GM19193 (cell line): Measurements from ENCODE around the gene PDLIM7.

Experiments
- POLR2A ChIP-seq: IDR thresholded peaks from 4 replicates; pipeline ENCODE4 v1.6.1; 2011; ENCODE audit not compliant: insufficient read depth, insufficient read length; ENCODE audit errors: extremely low read depth

Gene PDLIM7

DNA sequence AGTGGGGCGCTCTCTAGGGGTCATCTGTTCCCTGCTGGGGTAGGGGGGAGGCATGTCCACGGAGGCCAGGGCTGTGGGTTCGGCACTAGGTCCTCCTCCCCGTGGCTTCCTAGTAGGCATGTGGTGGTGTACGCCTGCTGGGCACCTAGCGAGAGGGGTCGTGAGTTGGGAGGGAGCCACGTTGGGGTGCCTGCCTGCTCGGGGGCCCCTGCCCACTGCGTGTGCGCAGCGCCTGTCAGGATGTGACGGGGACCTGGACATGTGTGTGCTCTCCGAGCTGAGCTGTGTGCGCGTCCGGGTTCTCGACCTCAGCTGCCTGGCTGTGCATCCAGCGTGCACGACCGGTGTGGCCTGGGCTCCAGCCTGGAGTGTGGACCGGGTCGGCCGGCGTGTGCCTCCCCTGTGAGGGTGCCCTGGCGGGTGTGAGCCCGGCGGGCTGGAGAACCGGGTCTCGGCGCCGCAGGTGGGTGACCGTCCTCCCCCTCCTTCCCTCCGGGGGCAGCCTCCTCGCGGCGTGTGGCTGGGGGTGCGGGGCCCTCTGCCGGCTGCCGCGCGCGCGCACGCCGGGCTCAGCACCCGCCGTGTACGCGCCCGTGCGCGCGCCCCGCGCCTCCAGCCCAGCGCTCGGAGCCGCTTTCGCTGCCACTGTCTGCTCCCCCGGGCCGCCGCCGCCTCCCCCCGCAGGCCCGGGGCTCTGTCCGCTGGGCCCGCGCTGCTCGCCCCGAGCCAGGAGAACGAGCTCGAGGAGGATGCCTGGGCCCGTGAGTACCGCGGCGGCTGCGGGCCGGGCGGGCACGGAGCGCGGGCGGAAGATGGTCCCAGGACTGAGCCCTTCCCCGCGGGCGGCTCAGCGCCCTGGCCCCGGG, 51.0 kb downstream of the PDLIM7 start, which contains the start of gene PRR7:
TSS of gene PRR7 (plus strand) at position 615 of the 866 bp plus-strand sequence. CDS start 8,254 bp downstream, outside the sequence.
- TF ChIP-seq POLR2A: peak; percentile 81

DNA sequence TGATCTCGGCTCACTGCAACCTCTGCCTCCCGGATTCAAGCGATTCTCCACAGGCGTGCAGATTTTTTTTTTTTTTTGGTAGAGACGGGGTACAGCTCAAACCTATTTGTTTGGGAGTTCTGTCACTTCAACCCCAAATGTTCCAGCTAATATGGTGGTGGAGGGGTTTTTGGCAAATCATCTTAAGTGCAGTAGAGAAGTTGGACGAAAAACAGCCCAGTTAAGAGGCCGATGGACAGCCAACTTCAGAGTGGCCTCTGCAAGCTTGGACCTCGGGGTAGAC, 51.5 kb downstream of the PDLIM7 start:
- TF ChIP-seq POLR2A: no peak

DNA sequence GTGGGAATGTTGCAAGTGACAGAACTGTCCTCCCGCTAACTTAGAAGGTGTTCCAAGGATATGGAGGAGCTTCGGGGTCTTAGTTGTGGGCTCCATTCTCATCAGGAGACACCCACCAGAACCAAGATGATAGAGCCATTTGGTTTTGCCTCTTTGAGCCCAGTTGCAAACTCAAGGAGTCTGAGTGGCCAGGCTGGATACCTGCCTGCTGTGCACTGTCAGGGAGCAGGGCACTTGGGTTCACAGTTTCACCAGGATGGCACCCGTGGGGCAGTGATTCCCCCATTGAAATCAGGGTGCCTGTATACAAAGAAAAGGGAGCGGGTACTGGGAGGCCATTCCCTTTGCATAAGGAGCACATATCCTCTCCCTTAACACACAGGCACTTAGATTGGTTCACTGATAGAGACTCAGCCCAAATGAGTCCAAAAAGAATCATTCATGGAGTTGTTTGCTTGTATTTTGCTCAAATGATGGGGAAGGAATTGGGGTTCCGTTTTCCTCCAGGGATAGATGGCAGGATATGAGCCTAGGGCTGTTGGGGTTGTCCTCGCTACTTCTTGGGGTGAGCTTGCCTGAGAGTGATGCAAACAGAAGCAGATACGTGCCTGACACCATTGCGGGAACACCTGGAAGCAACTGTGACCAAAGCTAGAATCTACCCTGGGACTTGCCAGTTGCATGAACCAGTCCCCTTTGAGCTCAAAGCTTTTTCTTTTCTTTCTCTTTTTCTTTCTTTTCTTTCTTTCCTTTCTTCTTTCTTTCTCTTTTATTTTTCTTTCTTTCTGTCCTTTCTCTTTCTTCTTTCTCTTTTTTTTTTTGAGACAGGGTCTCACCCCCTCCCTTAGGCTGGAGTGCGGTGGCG, 52.1 kb downstream of the PDLIM7 start:
- TF ChIP-seq POLR2A: peak; percentile 43

DNA sequence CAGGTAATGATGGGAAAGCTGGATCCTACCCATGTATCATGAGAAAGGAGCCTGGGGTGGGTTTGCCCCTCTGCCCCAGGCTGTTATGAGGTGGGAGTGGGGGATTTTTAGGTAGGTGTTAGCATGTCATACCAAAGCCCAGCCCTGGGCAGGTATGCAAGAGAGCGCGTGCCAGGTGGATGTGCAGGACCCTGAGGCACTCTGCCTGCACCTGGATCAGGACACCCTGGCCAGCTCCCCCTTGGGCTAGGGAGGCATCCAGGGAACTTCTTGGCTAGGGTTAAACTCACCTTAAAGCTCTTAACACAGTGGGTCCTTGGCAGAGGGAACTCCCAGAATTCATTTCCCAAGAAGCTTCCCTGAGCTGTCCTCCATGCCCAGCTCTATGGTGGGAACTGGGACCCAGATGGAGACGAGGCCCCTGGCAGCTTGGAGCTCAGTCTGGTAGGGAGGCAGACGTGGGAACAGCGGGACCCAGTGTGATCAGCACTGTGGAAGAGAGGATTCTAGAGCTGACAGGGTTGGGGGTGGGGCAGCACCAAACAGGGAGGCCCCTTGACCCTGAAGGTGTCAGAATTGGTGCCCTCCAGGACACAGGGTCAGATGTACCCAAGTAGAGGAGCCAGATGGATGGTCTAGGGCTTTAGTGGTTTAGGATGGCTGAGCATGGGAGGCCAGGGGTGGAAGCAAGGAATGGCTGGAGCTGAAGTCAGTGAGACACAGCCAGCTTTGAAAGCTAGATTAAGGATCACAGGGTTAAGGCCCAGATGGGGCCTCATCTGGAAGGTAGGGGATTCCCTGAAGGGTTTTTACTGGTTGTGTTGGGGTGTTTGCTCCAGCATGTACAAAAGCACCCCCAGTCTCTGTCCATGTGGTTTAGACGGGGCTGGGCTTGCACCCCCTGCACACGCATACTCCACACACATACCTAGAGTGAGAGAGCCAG, 53.0 kb downstream of the PDLIM7 start:
- TF ChIP-seq POLR2A: no peak

DNA sequence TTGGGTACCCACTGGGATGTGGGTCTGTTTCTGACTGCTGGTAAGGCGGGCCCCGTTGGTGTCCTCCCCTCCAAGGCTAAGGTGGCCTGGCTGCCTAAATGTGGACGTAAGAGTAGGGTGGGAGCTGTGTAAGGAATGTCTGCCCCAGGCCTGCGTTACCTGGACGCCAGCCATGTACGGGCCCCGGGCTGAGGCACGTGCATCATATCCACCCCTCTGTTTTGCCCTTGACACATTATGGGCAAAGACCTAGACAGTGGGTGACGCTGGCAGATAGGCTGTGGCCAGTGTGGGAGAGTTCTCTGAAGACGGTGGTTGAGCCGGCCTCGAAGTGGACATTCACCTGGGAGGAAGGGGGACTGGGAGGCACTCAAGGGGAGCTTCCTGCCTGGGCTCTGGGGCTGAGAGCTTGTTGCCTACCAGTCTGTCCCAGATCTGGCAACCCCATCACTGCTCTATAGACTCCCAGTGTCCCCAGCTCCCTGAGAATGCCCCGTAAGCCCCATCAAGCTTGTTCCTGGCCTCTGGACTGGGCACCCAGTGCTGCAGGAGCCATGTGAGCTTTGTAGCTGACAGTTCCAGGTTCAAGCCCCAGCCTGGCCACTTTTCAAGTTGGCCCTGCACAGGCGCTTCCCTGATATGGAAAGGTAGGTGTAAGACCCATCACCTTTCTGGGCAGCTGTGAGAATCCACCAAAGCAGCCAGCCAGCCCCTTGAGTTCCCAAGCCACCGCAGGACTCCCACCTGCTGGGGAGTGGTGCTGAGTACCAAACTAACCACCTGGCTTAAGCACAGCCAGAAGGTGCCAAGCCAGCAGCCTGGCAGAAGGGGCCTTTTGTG, 54.0 kb downstream of the PDLIM7 start:
- TF ChIP-seq POLR2A: peak; percentile 27

DNA sequence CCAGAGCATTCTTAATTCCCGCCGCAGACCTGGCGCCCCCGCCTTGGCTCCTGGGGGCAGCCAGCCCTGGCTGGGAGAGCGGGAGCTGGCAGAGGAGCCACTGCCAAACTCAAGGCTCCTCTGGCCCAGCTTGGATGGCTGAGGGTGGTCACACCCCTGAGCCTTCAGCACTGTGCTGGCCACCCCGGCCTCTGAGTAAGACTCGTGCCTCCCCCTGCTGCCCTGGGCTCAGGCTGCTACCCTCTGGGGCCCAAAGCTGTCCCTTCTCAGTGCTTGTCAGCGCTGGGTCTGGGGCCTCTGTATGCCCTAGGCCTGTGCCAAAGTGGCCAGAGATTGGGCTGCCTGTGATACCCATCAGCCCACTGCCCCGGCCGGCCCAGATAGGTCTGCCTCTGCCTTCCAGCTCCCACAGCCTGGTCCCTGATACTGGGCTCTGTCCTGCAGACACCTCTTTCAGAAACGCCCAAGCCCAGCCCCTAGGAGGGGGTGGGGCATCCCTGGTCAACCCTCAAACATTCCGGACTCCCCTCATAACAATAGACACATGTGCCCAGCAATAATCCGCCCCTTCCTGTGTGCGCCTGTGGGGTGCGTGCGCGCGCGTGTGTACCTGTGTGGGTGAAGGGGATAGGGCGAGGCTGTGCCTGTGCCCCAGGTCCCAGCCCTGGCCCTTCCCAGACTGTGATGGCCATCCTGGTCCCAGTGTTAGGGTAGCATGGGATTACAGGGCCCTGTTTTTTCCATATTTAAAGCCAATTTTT, 55.2 kb downstream of the PDLIM7 start:
- TF ChIP-seq POLR2A: no peak

DNA sequence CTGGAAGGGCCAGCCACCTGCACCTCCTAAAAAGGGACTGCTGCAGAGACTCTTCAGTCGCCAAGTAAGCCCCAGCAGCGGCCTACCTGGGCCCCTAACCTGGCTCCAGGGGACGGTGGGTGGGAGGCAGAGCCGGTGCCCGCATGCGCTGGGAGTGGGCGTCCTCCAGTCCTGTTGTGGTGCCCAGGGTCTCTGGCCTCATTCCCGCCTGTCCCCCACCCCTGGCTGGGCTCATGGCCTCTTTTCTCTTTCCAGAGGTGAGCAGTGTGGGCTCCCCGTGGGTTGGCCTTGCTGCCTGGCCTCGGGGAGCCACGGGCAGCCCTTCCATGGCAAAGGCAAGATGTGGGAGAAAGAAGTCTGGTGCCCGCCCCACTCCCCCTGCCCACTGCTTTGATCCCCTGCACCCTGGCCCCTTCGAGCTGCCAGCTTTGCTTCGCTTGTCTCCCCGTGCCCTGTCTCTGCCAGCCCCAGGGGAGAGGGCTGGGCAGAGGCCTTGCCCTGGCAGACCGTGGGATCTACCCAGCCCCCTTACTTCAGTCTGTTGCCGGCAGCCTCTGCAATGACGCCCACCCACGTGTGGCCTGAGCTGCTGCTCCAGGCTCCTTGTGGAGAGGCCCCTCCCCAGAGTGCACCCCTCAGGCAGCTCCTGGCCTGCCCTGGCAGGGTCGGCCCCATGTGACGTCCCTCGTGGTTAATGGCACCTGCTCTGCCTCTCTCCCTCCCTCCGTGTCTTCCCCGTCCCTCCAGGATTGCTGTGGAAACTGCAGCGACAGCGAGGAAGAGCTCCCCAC, 56.2 kb downstream of the PDLIM7 start:
- no peak for TF ChIP-seq POLR2A

DNA sequence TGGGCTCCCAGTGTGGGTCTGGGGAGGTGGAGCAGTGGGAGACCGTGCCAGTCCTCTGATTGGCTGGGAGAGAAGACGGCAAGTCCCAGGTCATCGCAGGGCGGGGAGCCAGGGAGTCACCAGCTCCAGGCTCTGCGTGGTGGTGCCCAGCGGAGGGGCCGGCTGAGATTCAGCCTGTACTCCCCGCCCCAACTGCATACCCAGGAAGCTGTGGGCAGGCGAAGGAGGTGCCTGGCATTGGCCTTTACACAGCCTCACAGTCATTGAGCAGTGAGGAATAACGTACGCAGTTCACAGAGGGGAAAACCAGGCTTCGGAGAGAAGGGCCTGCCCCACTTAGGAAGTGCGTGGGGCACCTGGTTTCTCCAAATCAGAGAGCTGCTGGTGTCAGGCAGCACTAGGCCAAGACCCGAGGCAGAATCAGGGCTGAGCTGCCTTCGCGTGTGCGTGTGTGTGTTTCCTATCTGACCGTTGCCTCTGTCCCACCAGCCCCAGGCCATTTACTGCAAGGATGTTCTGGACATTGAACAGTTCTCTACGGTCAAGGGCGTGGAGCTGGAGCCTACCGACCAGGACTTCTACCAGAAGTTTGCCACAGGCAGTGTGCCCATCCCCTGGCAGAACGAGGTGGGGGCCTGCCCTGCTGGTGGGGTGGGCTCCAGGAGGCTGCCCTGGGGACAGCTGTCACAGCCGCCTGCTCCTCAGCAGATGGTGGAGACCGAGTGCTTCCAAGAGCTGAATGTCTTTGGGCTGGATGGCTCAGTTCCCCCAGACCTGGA, 57.0 kb downstream of the PDLIM7 start:
- TF ChIP-seq POLR2A: no peak

DNA sequence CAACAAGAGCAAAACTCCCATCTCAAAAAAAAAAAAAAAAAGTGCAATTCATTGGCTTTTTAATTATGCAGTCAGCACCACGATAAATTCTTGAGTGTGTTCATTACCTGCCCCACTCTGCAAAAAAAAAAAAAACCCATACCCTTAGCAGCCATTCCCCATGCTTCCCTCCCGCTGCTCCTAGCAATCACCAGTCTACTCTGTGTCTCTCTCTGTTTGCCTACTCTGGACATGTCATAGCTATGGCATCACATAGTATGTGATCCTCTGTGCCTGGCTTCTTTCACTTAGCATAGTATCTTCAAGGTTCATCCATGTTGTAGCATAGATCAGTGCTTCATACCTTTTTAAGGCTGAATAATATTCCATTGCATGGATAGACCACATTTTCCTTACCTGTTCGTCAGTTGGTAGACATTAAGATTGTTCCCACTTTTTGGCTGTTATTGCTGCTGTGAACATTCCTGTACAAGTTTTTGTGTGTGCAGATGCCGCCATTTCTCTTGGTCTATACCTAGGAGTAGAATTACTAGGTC, 57.8 kb downstream of the PDLIM7 start:
- TF ChIP-seq POLR2A: no peak

DNA sequence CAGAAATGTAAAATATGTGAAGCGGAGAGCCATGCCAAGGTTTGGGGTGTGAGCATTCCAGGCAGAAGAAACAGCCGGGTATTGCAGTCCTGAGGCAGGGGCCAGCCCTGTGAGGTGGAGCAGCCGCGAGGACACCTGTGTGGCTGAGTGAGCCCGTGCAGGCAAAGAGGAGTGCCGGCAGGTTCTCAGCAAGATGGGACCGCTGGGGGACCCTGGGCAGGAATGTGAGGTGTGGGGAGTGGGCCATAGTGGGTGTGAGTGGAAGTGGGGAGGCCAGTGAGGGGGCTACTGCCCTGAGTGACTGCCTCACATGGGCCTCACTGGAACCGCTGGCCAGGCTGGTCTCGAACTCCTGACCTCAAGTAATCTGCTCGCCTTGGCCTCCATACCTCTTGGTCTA, 58.9 kb downstream of the PDLIM7 start:
- peak; percentile 39 for TF ChIP-seq POLR2A

DNA sequence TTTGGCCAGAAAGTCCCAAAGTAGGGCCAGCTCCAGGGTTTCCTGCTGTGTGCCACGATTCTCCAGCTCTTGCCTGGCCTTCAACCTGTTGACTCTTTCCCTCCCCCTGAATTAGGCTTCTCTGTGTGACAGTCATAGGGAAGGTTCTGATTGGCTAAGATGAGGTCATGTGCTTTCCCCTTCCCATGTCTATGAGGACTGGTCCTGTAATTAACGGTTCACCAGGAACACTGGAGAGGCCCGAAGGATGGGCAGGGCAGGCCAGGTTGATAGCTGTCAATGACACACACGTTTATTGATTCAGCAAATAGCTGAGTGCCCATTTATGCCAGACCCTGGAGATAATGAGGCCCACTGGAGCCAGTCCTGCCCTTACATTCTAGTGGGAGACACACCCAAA, 59.8 kb downstream of the PDLIM7 start:
- TF ChIP-seq POLR2A: no peak
